HepG2 (cell line): Measurements from ENCODE around the gene CCDC142. TPM values are rescaled to one million over a fixed set of nuclear protein-coding genes. Genes with fewer than 3 reads are reported as not detected.

ENCODE experiments used
- BRD4 ChIP-seq: sonication (generic); formaldehyde crosslinking; IDR thresholded peaks from 2 replicates; pipeline ENCODE4 v1.4.0; 2020; ENCODE audit warnings: missing genetic modification reagents
- CC2D1A ChIP-seq: sonication (generic); formaldehyde crosslinking; IDR thresholded peaks from 2 replicates; pipeline ENCODE4 v1.8.1; 2023; ENCODE audit warnings: mild to moderate bottlenecking, missing genetic modification reagents
- FUBP1 ChIP-seq: sonication (generic); formaldehyde crosslinking; IDR thresholded peaks from 2 replicates; pipeline ENCODE4 v1.5.1; 2020; ENCODE audit warnings: missing genetic modification reagents, mild to moderate bottlenecking, borderline replicate concordance
- GABPB1 ChIP-seq: IDR thresholded peaks from 2 replicates; pipeline ENCODE4 v1.6.1; 2016; ENCODE audit warnings: mild to moderate bottlenecking, missing genetic modification reagents, moderate library complexity, missing compliant biosample characterization
- GMEB1 ChIP-seq: sonication (generic); formaldehyde crosslinking; IDR thresholded peaks from 2 replicates; pipeline ENCODE4 v1.5.1; 2020; ENCODE audit warnings: missing genetic modification reagents, mild to moderate bottlenecking, borderline replicate concordance
- NBN ChIP-seq: fragments of 450-650 bp; conservative IDR thresholded peaks from 2 replicates; pipeline ENCODE4 v1.6.1; 2017
- POLR2AphosphoS2 ChIP-seq: IDR thresholded peaks from 2 replicates; pipeline ENCODE4 v1.6.1; 2011; ENCODE audit warnings: low read depth, low read length, improper control_type of control experiment
- TFDP1 ChIP-seq: IDR thresholded peaks from 2 replicates; pipeline ENCODE4 v1.6.1; 2016; ENCODE audit warnings: missing compliant biosample characterization, missing genetic modification reagents, borderline replicate concordance
- ZMAT3 ChIP-seq: sonication (generic); formaldehyde crosslinking; conservative IDR thresholded peaks from 2 replicates; pipeline ENCODE4 v1.7.0; 2021; ENCODE audit warnings: missing genetic modification reagents
- ZNF414 ChIP-seq: sonication (generic); formaldehyde crosslinking; IDR thresholded peaks from 2 replicates; pipeline ENCODE4 v1.5.0; 2020; ENCODE audit warnings: missing genetic modification reagents
- ZNF674 ChIP-seq: sonication (generic); formaldehyde crosslinking; IDR thresholded peaks from 2 replicates; pipeline ENCODE4 v1.5.0; 2020; ENCODE audit warnings: low read depth, mild to moderate bottlenecking, missing genetic modification reagents
- polyA plus RNA-seq, 8 experiments: library from polyadenylated mRNA; depleted of rRNA in 3 of 8; stranded (reverse) in 7 of 8; unstranded in 1 of 8; fragments of >200 nt; fragmentation: Illumina TruSeq in 4 of 8; extraction: Trizol in 4 of 8; gene quantifications; 2 replicates each; pipeline versions ENCODE4 v1.2.1 to v1.2.3, GENCODE V29; 2011 to 2016; ENCODE audit warnings: low read depth in 4 of 8, missing spikeins in 1 of 8, mixed read lengths in 1 of 8; ENCODE audit not compliant: insufficient read depth in 1 of 8
- total RNA-seq, 5 experiments: library from RNA; depleted of rRNA; stranded (reverse); fragments of >200 nt; fragmentation: Illumina TruSeq; extraction: Trizol; gene quantifications; 2 replicates each; pipeline ENCODE4 v1.2.3, GENCODE V29; 2016; ENCODE audit warnings: low read depth in 1 of 5
- TF ChIP-seq, protein P1 (sequence below): sonication (generic); formaldehyde crosslinking; IDR thresholded peaks from 2 replicates; pipeline ENCODE4 v1.4.0; 2020; ENCODE audit warnings: mild to moderate bottlenecking, missing genetic modification reagents
- TF ChIP-seq, protein P2 (sequence below): sonication (generic); formaldehyde crosslinking; IDR thresholded peaks from 2 replicates; pipeline ENCODE4 v1.5.1; 2020; ENCODE audit warnings: mild to moderate bottlenecking, missing genetic modification reagents, moderate library complexity
- TF ChIP-seq, protein P3 (sequence below): IDR thresholded peaks from 2 replicates; pipeline ENCODE4 v1.6.1; 2016; ENCODE audit warnings: low read depth, borderline replicate concordance

The CCDC142 gene
- total and polyA plus RNA-seq, 2 of the 13 experiments (the other 11 are each of a cell fraction or from before 2014, with no cell fraction given) = 14.7 to 30.4 TPM

GRCh38 chr2:74529357-74530238 lies 46.8 kb upstream of the CCDC142 start, which contains the start of the genes AUP1 and HTRA2 (continued):
- TF ChIP-seq, protein P1, sequence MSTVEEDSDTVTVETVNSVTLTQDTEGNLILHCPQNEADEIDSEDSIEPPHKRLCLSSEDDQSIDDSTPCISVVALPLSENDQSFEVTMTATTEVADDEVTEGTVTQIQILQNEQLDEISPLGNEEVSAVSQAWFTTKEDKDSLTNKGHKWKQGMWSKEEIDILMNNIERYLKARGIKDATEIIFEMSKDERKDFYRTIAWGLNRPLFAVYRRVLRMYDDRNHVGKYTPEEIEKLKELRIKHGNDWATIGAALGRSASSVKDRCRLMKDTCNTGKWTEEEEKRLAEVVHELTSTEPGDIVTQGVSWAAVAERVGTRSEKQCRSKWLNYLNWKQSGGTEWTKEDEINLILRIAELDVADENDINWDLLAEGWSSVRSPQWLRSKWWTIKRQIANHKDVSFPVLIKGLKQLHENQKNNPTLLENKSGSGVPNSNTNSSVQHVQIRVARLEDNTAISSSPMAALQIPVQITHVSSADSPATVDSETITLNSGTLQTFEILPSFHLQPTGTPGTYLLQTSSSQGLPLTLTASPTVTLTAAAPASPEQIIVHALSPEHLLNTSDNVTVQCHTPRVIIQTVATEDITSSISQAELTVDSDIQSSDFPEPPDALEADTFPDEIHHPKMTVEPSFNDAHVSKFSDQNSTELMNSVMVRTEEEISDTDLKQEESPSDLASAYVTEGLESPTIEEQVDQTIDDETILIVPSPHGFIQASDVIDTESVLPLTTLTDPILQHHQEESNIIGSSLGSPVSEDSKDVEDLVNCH (CRISPR knock-in tag) = no peak
- no peak for TF ChIP-seq ZNF674 (CRISPR knock-in tag)
- TF ChIP-seq NBN = no peak
- peak; percentile 97 for TF ChIP-seq GABPB1 (CRISPR knock-in tag)
- peak; percentile 46; the same call in 1 of the 2 replicates for TF ChIP-seq BRD4 (CRISPR knock-in tag)
- TF ChIP-seq, protein P2, sequence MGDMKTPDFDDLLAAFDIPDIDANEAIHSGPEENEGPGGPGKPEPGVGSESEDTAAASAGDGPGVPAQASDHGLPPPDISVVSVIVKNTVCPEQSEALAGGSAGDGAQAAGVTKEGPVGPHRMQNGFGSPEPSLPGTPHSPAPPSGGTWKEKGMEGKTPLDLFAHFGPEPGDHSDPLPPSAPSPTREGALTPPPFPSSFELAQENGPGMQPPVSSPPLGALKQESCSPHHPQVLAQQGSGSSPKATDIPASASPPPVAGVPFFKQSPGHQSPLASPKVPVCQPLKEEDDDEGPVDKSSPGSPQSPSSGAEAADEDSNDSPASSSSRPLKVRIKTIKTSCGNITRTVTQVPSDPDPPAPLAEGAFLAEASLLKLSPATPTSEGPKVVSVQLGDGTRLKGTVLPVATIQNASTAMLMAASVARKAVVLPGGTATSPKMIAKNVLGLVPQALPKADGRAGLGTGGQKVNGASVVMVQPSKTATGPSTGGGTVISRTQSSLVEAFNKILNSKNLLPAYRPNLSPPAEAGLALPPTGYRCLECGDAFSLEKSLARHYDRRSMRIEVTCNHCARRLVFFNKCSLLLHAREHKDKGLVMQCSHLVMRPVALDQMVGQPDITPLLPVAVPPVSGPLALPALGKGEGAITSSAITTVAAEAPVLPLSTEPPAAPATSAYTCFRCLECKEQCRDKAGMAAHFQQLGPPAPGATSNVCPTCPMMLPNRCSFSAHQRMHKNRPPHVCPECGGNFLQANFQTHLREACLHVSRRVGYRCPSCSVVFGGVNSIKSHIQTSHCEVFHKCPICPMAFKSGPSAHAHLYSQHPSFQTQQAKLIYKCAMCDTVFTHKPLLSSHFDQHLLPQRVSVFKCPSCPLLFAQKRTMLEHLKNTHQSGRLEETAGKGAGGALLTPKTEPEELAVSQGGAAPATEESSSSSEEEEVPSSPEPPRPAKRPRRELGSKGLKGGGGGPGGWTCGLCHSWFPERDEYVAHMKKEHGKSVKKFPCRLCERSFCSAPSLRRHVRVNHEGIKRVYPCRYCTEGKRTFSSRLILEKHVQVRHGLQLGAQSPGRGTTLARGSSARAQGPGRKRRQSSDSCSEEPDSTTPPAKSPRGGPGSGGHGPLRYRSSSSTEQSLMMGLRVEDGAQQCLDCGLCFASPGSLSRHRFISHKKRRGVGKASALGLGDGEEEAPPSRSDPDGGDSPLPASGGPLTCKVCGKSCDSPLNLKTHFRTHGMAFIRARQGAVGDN (CRISPR knock-in tag) = peak; percentile 95
- no peak for TF ChIP-seq CC2D1A
- peak; percentile 95 for TF ChIP-seq ZMAT3 (CRISPR knock-in tag)
- peak; percentile 77; the same call in 1 of the 2 replicates for TF ChIP-seq ZNF414
- no peak; the same call in 1 of the 2 replicates for TF ChIP-seq POLR2AphosphoS2
- TF ChIP-seq TFDP1 = peak; percentile 43; the same call in 1 of the 2 replicates
- peak; percentile 95 for TF ChIP-seq GMEB1 (CRISPR knock-in tag)
- TF ChIP-seq FUBP1 (CRISPR knock-in tag) = no peak
- TF ChIP-seq, protein P3, sequence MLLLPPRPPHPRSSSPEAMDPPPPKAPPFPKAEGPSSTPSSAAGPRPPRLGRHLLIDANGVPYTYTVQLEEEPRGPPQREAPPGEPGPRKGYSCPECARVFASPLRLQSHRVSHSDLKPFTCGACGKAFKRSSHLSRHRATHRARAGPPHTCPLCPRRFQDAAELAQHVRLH (CRISPR knock-in tag) = peak; percentile 48; the same call in 1 of the 2 replicates
